ENCODE data around the gene TFB2M.

Gene TFB2M

DNA sequence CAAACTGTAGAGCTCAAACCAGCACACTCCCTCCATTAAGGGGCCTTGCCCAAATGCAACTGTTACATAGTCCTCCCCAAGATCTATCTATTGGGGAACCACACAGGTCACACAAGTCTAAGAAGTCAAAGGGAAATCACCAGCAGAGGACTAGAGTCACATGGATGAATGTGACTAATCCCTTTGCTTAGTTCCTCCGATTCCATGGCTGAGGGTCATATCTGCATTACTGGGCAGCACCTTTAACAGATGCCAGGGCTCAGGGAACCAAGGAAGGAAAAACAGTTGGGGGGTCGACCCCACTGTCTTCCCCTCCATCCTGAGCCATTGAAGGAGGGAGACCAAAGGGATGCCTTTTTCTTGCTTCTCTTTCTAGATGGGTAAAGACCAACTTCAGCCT, 35.6 kb downstream of the TFB2M start:
- no peak for TF ChIP-seq CTCF (IDR thresholded peaks at IDR 0.05; ENCODE audit: extremely low read depth, missing control alignments)
- DNase-seq (ENCODE audit: low spot score), result no peak

GRCh38 chr1:246528933-246529731, 36.9 kb downstream of the TFB2M start:
- TF ChIP-seq CTCF (IDR thresholded peaks at IDR 0.05; ENCODE audit: extremely low read depth, missing control alignments), result no peak
- no peak for DNase-seq (ENCODE audit: low spot score)

DNA sequence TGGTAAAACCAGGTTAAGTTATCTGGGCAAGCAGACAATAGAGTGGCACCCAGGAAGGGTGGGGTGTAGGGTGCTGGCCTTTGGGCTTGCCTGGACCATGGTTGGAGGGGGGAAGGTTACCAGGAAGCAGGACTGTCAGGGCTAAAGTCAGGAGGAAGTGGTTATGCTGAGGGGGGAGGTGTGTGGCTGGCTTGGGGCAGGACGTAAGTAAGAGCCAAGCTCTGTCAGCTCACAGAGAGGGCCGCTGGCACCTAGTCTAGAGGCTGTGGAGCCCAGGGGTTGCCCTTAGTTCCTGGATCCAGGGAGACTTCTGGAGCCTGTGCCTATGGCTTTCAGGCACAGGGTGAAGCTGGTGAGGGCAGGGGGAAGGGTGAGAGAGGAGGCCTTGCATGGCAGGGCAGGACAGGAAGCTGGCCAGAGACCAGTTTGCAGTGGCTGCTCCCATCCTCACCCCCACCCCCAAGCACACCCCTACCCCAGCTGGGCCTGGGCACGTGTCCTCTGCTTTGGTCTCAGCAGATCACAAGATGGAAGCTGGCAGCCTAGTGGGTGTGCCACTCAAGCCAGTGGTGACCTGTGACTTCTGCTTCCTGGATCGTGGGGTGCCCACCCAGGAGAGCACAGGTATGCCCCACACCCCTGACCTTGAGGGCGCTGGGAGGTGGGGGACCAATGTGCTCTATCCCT, 38.5 kb downstream of the TFB2M start:
- DNase-seq (ENCODE audit: low spot score), result peak; percentile 22
- TF ChIP-seq CTCF (IDR thresholded peaks at IDR 0.05; ENCODE audit: extremely low read depth, missing control alignments), result no peak

GRCh38 chr1:246526915-246527314, 39.1 kb downstream of the TFB2M start:
- DNase-seq (ENCODE audit: low spot score), result no peak
- no peak for TF ChIP-seq CTCF (IDR thresholded peaks at IDR 0.05; ENCODE audit: extremely low read depth, missing control alignments)

GRCh38 chr1:246526380-246526779, 39.7 kb downstream of the TFB2M start:
- no peak for DNase-seq (ENCODE audit: low spot score)
- no peak for TF ChIP-seq CTCF (IDR thresholded peaks at IDR 0.05; ENCODE audit: extremely low read depth, missing control alignments)

DNA sequence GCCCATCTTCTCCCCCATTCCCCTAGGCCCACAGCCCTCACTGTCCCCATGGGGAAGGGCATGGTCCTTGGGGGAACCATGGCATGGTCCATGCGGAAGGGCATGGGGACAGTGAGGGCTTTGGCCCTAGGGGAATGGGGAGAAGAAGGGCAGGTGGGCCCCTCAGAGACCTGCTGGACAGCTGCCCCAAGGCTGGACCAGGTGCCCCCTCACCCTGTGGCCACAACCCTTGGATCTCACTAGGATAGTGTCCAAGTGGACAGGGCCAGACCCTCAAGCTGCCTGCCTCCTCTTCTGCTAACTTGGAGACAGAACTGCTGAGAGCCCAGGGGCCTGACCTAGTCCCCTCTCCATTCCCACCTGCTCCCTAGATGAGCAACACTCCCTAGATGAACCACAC, 46.5 kb downstream of the TFB2M start:
- no peak for DNase-seq (ENCODE audit: low spot score)
- no peak for TF ChIP-seq CTCF (IDR thresholded peaks at IDR 0.05; ENCODE audit: extremely low read depth, missing control alignments)

- no peak for DNase-seq (ENCODE audit: low spot score)
- no peak for TF ChIP-seq CTCF (IDR thresholded peaks at IDR 0.05; ENCODE audit: extremely low read depth, missing control alignments)
These were observed 47.4 kb downstream of the TFB2M start for GRCh38 chr1:246518456-246519205.
